Measurements from ENCODE around the gene COBL.

GRCh38 chr7:51344406-51345138 is 28.0 kb upstream of the COBL start:
- TF ChIP-seq CTCF (IDR thresholded peaks at IDR 0.05): no peak
- no peak for TF ChIP-seq POLR2A (IDR thresholded peaks at IDR 0.05)
- no peak for TF ChIP-seq POLR2AphosphoS5 (IDR thresholded peaks at IDR 0.05)

Measured in suprapubic skin (tissue), 4 donors.